GM21367 (cell line): ENCODE measurements around the gene MYO3A.

Experiments used
- ATAC-seq: cut with Tn5 transposase; IDR thresholded peaks from one replicate; pipeline ENCODE4 v1.9.1; 2021; ENCODE audit not compliant: unreplicated experiment

Gene MYO3A

GRCh38 chr10:26214004-26214403 is 280.0 kb downstream of the MYO3A start:
- ATAC-seq = no peak

DNA sequence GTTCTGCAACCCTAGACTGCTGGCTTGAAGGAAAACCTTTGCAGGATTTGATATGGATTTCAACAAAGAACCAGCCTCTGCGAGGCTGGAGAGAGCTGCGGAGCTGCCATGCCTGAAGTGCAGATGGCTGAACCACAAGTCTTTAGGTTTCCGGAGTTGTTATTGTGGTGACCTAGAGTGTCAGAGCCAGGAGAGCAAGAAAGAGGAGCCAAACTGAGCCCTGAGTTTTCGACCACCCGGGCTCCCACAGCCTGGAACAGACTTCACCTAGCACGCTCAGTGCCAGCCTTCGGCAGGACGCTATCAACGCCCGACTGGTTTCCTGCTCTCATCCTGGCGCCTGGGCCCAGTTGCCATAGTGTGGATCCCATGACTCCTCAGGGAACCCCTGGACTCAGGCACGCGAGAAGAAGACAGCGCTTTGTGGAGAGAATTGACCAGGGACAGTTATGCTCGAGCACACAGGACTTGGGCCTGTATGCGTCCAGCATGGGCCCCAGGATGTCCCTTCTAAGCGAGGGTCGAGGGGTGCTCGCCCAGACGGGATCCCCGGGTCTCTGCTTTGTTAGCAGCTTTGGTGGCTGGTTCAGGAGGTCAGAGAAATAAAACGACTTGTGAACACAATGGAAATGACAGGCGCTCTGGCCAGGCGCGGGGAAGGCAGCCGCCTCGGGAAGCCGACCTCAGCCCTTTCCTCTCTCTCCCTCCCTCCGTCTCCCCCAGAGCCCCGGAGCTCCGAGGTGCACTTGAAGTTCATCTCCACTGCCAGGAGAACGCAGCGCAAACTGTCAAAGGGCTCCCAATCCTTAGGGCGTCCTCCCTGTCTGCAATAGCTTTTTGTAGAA is 280.7 kb downstream of the MYO3A start:
- no peak for ATAC-seq

DNA sequence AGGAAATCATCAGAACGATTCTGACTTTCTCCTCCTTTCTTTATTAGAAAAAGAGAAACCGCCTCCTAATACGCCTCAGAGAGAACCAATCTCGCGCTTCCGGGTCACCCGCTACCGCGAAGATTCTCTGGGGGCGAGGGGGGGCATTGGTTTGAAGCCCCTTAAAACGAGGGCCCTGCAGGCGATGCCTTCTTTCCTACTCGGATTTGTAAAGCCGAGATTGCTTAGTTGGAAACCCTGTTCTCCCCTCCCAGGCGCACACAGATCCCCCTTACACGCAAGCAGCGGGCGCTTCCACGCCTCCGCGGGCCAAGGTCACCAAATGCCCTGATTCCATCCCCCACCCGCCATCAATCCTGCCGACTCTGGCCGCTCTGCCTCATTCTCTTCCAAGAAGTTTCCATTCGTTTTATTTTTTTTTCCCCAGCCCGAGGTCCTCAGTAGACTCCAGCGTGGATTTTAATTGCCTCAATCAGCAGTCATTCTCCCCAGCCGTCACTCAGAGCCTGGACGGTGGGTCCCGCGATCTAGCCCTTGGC is 281.4 kb downstream of the MYO3A start:
- ATAC-seq = no peak

DNA sequence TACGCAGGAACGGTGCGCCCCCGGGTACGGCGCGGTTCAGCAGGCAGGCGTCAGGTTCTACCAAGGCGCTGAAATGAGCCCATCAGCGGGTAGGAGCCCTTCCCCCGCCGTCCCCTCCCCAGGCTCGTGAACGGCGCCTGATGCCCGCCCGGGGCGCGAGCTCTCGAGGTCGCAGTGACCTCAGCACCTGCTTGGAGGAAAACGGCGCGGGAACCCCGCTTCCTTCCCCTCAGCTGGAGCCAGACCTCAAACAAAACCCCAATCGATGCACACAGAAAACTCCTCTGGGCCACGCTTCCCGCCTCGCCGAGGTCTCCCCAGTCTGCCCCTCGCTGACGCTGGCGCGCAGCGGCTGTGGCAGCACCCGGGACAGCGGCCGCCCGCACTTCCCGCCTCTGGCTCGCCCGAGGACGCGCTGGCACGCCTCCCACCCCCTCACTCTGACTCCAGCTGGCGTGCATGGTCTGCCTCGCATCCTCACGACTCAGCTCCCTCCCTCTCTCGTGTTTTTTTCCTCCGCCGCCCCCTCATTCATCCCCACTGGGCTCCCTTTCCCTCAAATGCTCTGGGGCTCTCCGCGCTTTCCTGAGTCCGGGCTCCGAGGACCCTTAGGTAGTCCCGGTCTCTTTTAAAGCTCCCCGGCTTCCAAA is 282.0 kb downstream of the MYO3A start:
- ATAC-seq = no peak

DNA sequence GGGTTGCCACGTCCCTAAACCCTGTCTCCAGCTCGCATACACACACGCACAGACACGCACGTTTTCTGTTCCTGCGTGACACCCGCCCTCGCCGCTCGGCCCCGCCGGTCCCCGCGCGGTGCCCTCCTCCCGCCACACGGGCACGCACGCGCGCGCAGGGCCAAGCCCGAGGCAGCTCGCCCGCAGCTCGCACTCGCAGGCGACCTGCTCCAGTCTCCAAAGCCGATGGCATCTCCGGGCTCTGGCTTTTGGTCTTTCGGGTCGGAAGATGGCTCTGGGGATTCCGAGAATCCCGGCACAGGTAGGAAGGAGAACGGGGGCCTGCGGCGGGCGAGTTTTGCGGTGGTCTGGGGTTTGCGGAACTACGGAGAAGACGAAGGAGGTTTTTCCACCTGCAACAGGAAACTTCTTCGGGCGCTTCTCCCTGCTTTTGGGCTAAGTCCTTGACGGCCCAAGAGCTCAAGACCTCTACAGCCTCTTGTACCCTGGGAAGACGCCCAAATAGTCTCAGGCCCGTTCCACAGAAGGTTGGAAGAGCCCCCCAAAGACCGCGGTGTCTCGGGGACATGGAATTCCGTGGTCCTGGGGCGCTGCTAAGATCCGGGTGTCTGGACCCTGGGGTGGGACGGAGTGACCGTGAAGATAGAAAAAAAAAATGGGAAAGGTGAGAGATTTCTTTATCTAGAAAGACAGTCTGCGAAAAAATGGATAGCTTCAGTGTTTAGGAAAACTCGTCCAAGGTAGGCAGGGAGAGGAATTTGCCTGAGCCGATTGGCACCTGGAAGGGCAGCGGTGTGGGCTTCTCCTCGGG is 282.8 kb downstream of the MYO3A start, which contains the start of gene GAD2:
Gene GAD2, plus strand, starts transcription at position 190 of the 811 bp plus-strand sequence. Its CDS starts 36 bp downstream, at position 226.
- no peak for ATAC-seq

- ATAC-seq = no peak
Observed at GRCh38 chr10:26217396-26218086, 283.5 kb downstream of the MYO3A start.

DNA sequence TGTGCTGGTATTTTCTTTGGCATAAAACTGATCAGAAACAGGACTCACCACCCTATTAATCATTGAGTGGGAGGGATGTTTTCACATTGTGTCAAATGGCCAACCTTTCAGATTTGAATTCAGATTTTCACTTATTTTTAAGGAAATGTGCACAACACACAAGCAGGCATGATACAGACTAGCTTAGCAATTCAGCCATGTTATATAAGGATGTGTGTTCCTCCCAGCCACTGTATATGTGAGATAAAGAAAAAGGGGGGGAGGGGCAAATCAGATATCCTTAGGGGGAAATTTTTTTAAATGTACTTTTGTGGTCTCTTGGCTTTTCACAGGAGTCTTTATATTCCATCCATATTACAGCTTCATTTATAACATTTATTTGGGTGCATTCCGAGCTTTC is 285.6 kb downstream of the MYO3A start:
- ATAC-seq = no peak

DNA sequence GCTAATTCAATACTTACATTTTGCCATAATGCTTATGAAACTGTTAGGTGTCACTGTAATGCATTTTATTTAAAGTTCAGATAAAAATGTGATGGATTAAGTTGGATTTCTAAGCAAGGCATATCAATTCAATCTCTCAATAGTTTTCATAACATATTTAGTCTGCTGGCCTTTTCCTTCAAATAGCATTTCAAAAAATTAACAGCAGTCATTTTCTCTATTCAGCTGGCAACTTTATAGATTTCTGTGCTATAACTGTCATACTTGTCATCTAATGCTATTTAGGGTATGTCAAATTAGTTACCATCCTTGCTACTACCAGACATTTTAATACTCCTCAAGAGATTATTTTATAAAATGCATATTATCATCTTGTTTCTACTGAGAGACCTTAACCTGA is 286.9 kb downstream of the MYO3A start:
- no peak for ATAC-seq

DNA sequence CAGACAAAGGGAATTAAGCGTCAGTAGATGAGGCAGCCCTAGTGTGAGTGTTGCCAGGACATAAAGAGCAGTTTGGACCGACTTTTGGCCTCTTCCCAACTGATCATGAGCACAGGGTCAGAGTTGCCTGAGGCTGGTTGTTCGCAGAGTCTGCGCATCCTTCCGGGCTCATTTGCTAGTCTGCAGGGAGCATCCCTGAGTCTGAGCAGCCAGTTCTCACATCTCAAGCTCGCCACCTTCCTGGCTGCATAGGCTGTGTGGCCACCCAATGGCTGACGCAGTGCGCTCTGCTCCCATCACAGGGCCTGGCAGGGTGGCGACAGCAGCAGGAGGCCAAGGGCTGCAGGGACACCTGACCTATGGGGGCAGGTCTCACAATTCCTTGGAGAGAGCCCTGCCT is 287.5 kb downstream of the MYO3A start:
- ATAC-seq = no peak

DNA sequence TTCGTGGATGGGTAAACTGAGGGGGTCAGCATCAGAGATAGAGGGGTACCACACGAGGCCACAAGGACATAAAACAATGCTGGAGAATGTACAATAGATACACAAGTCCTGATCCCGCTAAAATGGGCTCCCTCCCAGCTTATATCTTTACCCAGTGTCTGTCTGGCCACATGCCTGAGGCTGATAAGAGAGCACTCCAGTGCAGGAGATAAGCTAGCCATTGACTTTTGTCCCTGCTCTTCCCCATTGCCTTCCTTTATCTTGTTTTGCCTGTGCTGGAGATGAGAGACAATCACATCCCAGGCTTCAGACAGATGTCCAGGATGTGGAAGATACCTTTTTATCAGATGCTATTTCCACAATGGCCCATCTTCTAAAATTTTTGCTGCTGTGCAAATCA is 288.5 kb downstream of the MYO3A start:
- no peak for ATAC-seq

- no peak for ATAC-seq
Observed at GRCh38 chr10:26225322-26225721, 291.3 kb downstream of the MYO3A start.

GRCh38 chr10:26227786-26228185 is 293.8 kb downstream of the MYO3A start:
- ATAC-seq = no peak

GRCh38 chr10:26232174-26232573 is 298.1 kb downstream of the MYO3A start:
- ATAC-seq = no peak

GRCh38 chr10:26235761-26236160 is 301.7 kb downstream of the MYO3A start:
- ATAC-seq = no peak

GRCh38 chr10:26238378-26238777 is 304.3 kb downstream of the MYO3A start:
- no peak for ATAC-seq

DNA sequence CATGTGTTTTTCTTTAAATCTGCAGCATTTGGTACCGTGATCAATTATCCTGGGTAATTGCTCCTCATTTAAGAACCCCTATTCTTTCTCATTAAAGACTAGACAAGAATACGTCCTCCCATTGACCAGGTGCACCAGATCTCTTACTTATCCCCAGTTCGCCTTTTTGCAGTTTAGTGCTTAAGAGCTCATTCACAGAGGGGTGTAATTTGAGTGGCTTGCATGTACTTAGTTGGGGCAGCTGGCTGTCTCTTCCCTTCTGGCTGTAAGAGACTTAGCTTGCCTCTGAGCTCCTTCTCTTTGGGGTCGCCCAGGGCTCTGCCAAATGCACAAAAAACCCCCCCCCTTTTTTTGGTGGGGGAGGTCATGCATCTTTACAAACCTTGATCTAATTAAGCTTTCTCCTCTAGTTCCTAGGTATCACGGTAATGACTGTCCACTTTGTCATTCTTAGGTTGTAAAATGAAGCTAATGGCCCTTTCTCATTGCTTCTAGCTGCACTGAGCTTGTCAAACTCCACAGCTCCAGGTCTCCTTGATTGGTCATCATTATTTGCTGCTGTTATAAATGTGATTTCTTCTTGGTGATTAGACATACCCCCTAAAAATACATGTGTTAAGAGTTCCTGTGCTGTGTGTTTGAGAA is 308.8 kb downstream of the MYO3A start:
- ATAC-seq = no peak

DNA sequence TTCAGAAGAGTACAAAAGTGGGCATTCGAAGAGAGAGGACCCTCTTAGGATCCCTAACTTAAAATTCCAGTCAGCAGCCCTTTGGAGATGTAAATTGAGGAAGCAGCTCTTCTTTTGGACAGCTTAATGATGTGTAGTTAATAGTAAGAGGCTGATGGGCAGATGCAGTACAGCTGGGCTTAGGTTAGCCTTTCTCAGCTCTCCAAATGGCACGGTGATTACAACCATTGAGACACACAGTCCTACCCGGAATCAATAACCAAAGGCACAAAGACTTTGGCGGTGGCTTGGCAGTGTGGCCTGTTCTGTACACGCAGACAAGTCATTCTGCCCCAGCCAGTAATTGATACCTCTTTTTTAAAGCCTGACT is 309.3 kb downstream of the MYO3A start:
- no peak for ATAC-seq

DNA sequence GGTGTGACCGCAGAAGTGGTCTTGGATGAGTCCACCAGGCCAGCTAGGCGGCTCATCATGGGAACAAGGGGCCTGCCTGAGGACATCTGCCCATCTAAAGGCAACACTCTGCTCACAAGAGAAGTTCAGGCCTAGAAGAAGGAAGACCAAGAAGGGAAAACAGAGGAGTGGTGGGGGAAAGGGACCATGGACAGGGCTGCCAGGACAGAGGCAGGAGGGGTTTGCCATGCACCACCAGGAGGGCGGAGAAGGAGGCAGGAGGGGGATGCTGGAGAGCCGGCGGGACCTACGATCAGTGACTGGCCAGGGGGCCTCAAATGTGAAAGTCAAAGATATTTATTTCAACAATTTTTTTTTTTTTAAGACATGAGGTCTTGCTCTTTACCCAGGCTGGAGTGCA is 315.7 kb downstream of the MYO3A start:
- ATAC-seq = no peak

DNA sequence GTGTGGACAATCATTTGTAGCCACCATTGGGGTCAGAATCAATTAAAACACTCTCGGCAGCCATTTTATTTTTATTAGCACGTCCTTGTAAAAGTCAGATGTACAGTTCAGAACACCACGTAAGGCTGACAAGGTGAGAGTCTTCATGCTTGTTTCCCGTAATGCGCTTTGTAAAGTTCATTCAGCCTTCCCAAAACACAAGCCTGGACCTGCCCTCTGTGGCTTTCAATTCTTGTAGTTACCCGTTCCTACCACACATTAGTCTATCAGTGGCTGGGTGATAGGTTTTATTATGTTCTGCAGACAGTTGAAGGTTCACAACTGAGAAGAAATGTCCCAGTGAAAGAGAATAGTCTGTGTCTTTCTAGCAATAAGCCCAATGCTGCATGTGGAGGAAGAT is 317.9 kb downstream of the MYO3A start:
- ATAC-seq = no peak

GRCh38 chr10:26254616-26255015 is 320.6 kb downstream of the MYO3A start:
- no peak for ATAC-seq
